IPS DF 6.9 (cell line): ENCODE data around the gene FCMR.

Experiments
- DNase-seq: peaks from one replicate; pipeline ENCODE4 v3.0.0-alpha.2; 2013; ENCODE audit warnings: low read depth, low spot score
- H3K27ac ChIP-seq: one replicate; pipeline ENCODE4 v1.5.1; 2013; ENCODE audit warnings: low read length, control low read depth
- H3K27me3 ChIP-seq: 2 replicates; pipeline ENCODE4 v1.6.1; 2013; ENCODE audit warnings: mild to moderate bottlenecking, low read length; ENCODE audit not compliant: control insufficient read depth, insufficient read depth
- H3K36me3 ChIP-seq: 2 replicates; pipeline ENCODE4 v1.6.1; 2013; ENCODE audit warnings: low read length; ENCODE audit not compliant: control insufficient read depth, insufficient read depth
- H3K4me1 ChIP-seq: 2 replicates; pipeline ENCODE4 v1.6.1; 2013; ENCODE audit warnings: low read length; ENCODE audit not compliant: control insufficient read depth, insufficient read depth
- H3K4me3 ChIP-seq: 2 replicates; pipeline ENCODE4 v1.5.1; 2013; ENCODE audit warnings: mild to moderate bottlenecking, low read length
- H3K9me3 ChIP-seq: 2 replicates; pipeline ENCODE4 v1.6.1; 2013; ENCODE audit warnings: low read length, inconsistent platforms; ENCODE audit not compliant: control insufficient read depth, insufficient read depth
- WGBS: extraction: QIAGEN DNeasy Blood & Tissue Kit; methylation state at CpG from one replicate; pipeline ENCODE4 v1.1.7; 2013; ENCODE audit warnings: mixed read lengths, missing lambda C conversion rate; ENCODE audit not compliant: insufficient read length, insufficient coverage; 5-methylcytosine and 5-hydroxymethylcytosine counted together

Gene FCMR

GRCh38 chr1:206891412-206891811, 30.3 kb downstream of the FCMR start:
- H3K27me3 ChIP-seq = no peaks in the 10 kb centered on the region
- no CpG with 5 or more reads among the region's 1 CpG for WGBS
- no peak overlapping the region for H3K27ac ChIP-seq
- H3K9me3 ChIP-seq = no peaks in the 10 kb centered on the region
- peaks cover 2% of the 10 kb centered on the region for H3K4me1 ChIP-seq
- no peak overlapping the region for H3K4me3 ChIP-seq
- no peak for DNase-seq
- H3K36me3 ChIP-seq = no peaks in the 10 kb centered on the region

- DNase-seq = no peak
- no peak overlapping the region for H3K27ac ChIP-seq
- H3K4me3 ChIP-seq = no peak overlapping the region
- peaks cover 2% of the 10 kb centered on the region for H3K4me1 ChIP-seq
- no peaks in the 10 kb centered on the region for H3K36me3 ChIP-seq
- no peaks in the 10 kb centered on the region for H3K27me3 ChIP-seq
- H3K9me3 ChIP-seq = no peaks in the 10 kb centered on the region
- WGBS = no CpG with 5 or more reads among the region's 15 CpGs
Observed at GRCh38 chr1:206890125-206891060, 31.3 kb downstream of the FCMR start.

GRCh38 chr1:206887701-206888100, 34.0 kb downstream of the FCMR start:
- no CpG with 5 or more reads among the region's 4 CpGs for WGBS
- Histone ChIP-seq H3K36me3 (no peaks in the 10 kb centered on the region), H3K4me1 (peaks cover 2% of the 10 kb centered on the region), H3K4me3 (no peak overlapping the region), H3K27ac (no peak overlapping the region), H3K9me3 (no peaks in the 10 kb centered on the region), H3K27me3 (no peaks in the 10 kb centered on the region)
- no peak for DNase-seq

GRCh38 chr1:206886831-206887230, 34.9 kb downstream of the FCMR start:
- H3K27ac ChIP-seq = no peak overlapping the region
- H3K4me3 ChIP-seq = no peak overlapping the region
- peaks cover 2% of the 10 kb centered on the region for H3K4me1 ChIP-seq
- no peaks in the 10 kb centered on the region for H3K9me3 ChIP-seq
- no peak for DNase-seq
- no peaks in the 10 kb centered on the region for H3K27me3 ChIP-seq
- H3K36me3 ChIP-seq = no peaks in the 10 kb centered on the region
- WGBS = no CpG with 5 or more reads among the region's 1 CpG

- no peak overlapping the region for H3K4me3 ChIP-seq
- H3K4me1 ChIP-seq = peaks cover 1% of the 10 kb centered on the region
- no peak overlapping the region for H3K27ac ChIP-seq
- no peaks in the 10 kb centered on the region for H3K9me3 ChIP-seq
- no peaks in the 10 kb centered on the region for H3K36me3 ChIP-seq
- no peaks in the 10 kb centered on the region for H3K27me3 ChIP-seq
- no CpG with 5 or more reads among the region's 3 CpGs for whole genome bisulfite sequencing
- DNase-seq = no peak
Observed at GRCh38 chr1:206885341-206886060, 36.2 kb downstream of the FCMR start.

GRCh38 chr1:206883876-206884275, 37.9 kb downstream of the FCMR start:
- no CpG with 5 or more reads among the region's 2 CpGs for WGBS
- Histone ChIP-seq H3K36me3 (no peaks in the 10 kb centered on the region), H3K27ac (no peak overlapping the region), H3K27me3 (no peaks in the 10 kb centered on the region), H3K4me3 (no peak overlapping the region), H3K4me1 (no peaks in the 10 kb centered on the region), H3K9me3 (no peaks in the 10 kb centered on the region)
- DNase-seq = no peak

- no peak for DNase-seq
- no peaks in the 10 kb centered on the region for H3K9me3 ChIP-seq
- WGBS = no CpG with 5 or more reads among the region's 1 CpG
- H3K27me3 ChIP-seq = no peaks in the 10 kb centered on the region
- no peaks in the 10 kb centered on the region for H3K4me1 ChIP-seq
- H3K4me3 ChIP-seq = no peak overlapping the region
- no peaks in the 10 kb centered on the region for H3K36me3 ChIP-seq
- no peak overlapping the region for H3K27ac ChIP-seq
Observed at GRCh38 chr1:206883160-206883559, 38.6 kb downstream of the FCMR start.

GRCh38 chr1:206882555-206882954, 39.2 kb downstream of the FCMR start:
- no CpG with 5 or more reads among the region's 3 CpGs for WGBS
- Histone ChIP-seq H3K27ac (no peak overlapping the region), H3K36me3 (no peaks in the 10 kb centered on the region), H3K4me1 (no peaks in the 10 kb centered on the region), H3K4me3 (no peak overlapping the region), H3K27me3 (no peaks in the 10 kb centered on the region), H3K9me3 (no peaks in the 10 kb centered on the region)
- no peak for DNase-seq

GRCh38 chr1:206880314-206880713, 41.4 kb downstream of the FCMR start:
- WGBS = no CpG with 5 or more reads among the region's 3 CpGs
- no peaks in the 10 kb centered on the region for H3K36me3 ChIP-seq
- H3K9me3 ChIP-seq = no peaks in the 10 kb centered on the region
- H3K27me3 ChIP-seq = no peaks in the 10 kb centered on the region
- H3K4me1 ChIP-seq = no peaks in the 10 kb centered on the region
- DNase-seq = no peak
- no peak overlapping the region for H3K4me3 ChIP-seq
- no peak overlapping the region for H3K27ac ChIP-seq

GRCh38 chr1:206878456-206878855, 43.3 kb downstream of the FCMR start:
- DNase-seq = no peak
- no peaks in the 10 kb centered on the region for H3K4me1 ChIP-seq

More at GRCh38 chr1:206878456-206878855, 43.3 kb downstream of the FCMR start:
- no peaks in the 10 kb centered on the region for H3K36me3 ChIP-seq
- no peak overlapping the region for H3K4me3 ChIP-seq
- H3K27ac ChIP-seq = no peak overlapping the region
- no peaks in the 10 kb centered on the region for H3K27me3 ChIP-seq
- no peaks in the 10 kb centered on the region for H3K9me3 ChIP-seq
